Activated CD8-positive, alpha-beta T cell treated with anti-CD3 and anti-CD28 coated beads, Interleukin-2, amount 10 ng/mL, durations not matched to agents 7 days and 5 days (primary cell): ENCODE data around the gene S100PBP. TPM values are rescaled to one million over a fixed set of nuclear protein-coding genes. Genes with fewer than 3 reads are reported as not detected.

ENCODE experiments used
- ATAC-seq: fragments of 150-1000 bp; cut with Tn5 transposase; one replicate; pipeline ENCODE4 v1.10.0; 2021; ENCODE audit warnings: moderate library complexity
- CTCF ChIA-PET: fragments of 350-600 bp; sonication (Branson Sonifier 250); formaldehyde crosslinking; loops from one replicate; lab custom pipeline; 2021; ENCODE audit warnings: antibody characterized with exemption; lab: Charles Lee
- POLR2A ChIA-PET: fragments of 350-600 bp; sonication (Branson Sonifier 250); formaldehyde crosslinking; loops from one replicate; lab custom pipeline; 2021; ENCODE audit warnings: antibody characterized with exemption; lab: Charles Lee
- DNase-seq: peaks from one replicate; pipeline ENCODE4 v3.0.0-alpha.2; 2020
- H3K27ac Mint-ChIP-seq: one replicate; pipeline ENCODE4 v1.8.0; 2021; ENCODE audit warnings: mild to moderate bottlenecking, mixed read lengths
- H3K27me3 Mint-ChIP-seq: one replicate; pipeline ENCODE4 v1.8.0; 2021; ENCODE audit warnings: low read depth, mixed read lengths
- H3K36me3 Mint-ChIP-seq: one replicate; pipeline ENCODE4 v1.8.0; 2021; ENCODE audit warnings: low read depth, mixed read lengths
- H3K4me1 Mint-ChIP-seq: one replicate; pipeline ENCODE4 v1.8.0; 2021; ENCODE audit warnings: low read depth, mixed read lengths
- H3K4me3 Mint-ChIP-seq: one replicate; pipeline ENCODE4 v1.8.0; 2021; ENCODE audit warnings: mild to moderate bottlenecking, mixed read lengths
- H3K9me3 Mint-ChIP-seq: one replicate; pipeline ENCODE4 v1.8.0; 2022; ENCODE audit warnings: mixed read lengths; ENCODE audit not compliant: insufficient read depth
- total RNA-seq, 2 experiments: library from RNA; stranded (reverse); gene quantifications; one replicate each; pipeline ENCODE4 v1.2.3, GENCODE V29; 2021

Gene S100PBP
- total RNA-seq, 2 experiments from 2014 or later: 78.3 to 78.9 TPM

GRCh38 chr1:32890516-32891240 is 73.2 kb downstream of the S100PBP start:
- H3K9me3 Mint-ChIP-seq: no peaks in the 10 kb centered on the region
- H3K4me1 Mint-ChIP-seq: peaks cover 4% of the 10 kb centered on the region
- H3K27me3 Mint-ChIP-seq: peaks cover 63% of the 10 kb centered on the region
- H3K4me3 Mint-ChIP-seq: no peak overlapping the region
- no peak overlapping the region for H3K27ac Mint-ChIP-seq
- ChIA-PET POLR2A (no interaction called here), CTCF (interaction anchor here (0.9 to 3.8 kb wide), 3 partner anchors 9 to 195 kb away, joined by 3 to 33 read pairs (median 3); no protein-coding TSS in a partner anchor)
- DNase-seq (no peak), ATAC-seq (no peak)
- no peaks in the 10 kb centered on the region for H3K36me3 Mint-ChIP-seq

- CTCF ChIA-PET: interaction anchor here (0.9 to 3.8 kb wide), 2 partner anchors 16 to 195 kb away, joined by 3 to 33 read pairs; no protein-coding TSS in a partner anchor
Observed at GRCh38 chr1:32891241-32891570, 73.8 kb downstream of the S100PBP start.

GRCh38 chr1:32891630-32892029 is 74.2 kb downstream of the S100PBP start:
- ATAC-seq (no peak), DNase-seq (no peak)
- ChIA-PET POLR2A (no interaction called here), CTCF (interaction anchor here (0.9 to 3.8 kb wide), 3 partner anchors 10 to 194 kb away, joined by 3 to 33 read pairs (median 8); no protein-coding TSS in a partner anchor)
- no peak overlapping the region for H3K27ac Mint-ChIP-seq
- no peaks in the 10 kb centered on the region for H3K36me3 Mint-ChIP-seq
- H3K9me3 Mint-ChIP-seq: no peaks in the 10 kb centered on the region
- peaks cover 66% of the 10 kb centered on the region for H3K27me3 Mint-ChIP-seq
- no peak overlapping the region for H3K4me3 Mint-ChIP-seq
- H3K4me1 Mint-ChIP-seq: peaks cover 4% of the 10 kb centered on the region

More at GRCh38 chr1:32891241-32891570, 73.8 kb downstream of the S100PBP start:
- Mint-ChIP-seq H3K4me1 (peaks cover 4% of the 10 kb centered on the region), H3K4me3 (no peak overlapping the region), H3K9me3 (no peaks in the 10 kb centered on the region), H3K36me3 (no peaks in the 10 kb centered on the region), H3K27me3 (peaks cover 63% of the 10 kb centered on the region), H3K27ac (no peak overlapping the region)
- ATAC-seq: no peak
- no peak for DNase-seq
- POLR2A ChIA-PET: no interaction called here

GRCh38 chr1:32892368-32893197 is 75.1 kb downstream of the S100PBP start:
- H3K4me1 Mint-ChIP-seq: peaks cover 4% of the 10 kb centered on the region

GRCh38 chr1:32893198-32894018 is 76.0 kb downstream of the S100PBP start:
- Mint-ChIP-seq H3K36me3 (no peaks in the 10 kb centered on the region), H3K27ac (no peak overlapping the region), H3K27me3 (peaks cover 59% of the 10 kb centered on the region), H3K4me1 (peaks cover 4% of the 10 kb centered on the region), H3K9me3 (no peaks in the 10 kb centered on the region), H3K4me3 (no peak overlapping the region)
- CTCF ChIA-PET: interaction anchor here (0.8 to 3.8 kb wide), 8 partner anchors 12 to 305 kb away, joined by 3 to 33 read pairs (median 5); no protein-coding TSS in a partner anchor
- POLR2A ChIA-PET: interaction anchor here (0.6 kb wide), 1 partner anchor 100 kb away, joined by 3 read pairs; no protein-coding TSS in a partner anchor
- DNase-seq: no peak
- no peak for ATAC-seq

More at GRCh38 chr1:32892368-32893197, 75.1 kb downstream of the S100PBP start:
- H3K27ac Mint-ChIP-seq: no peak overlapping the region
- peaks cover 66% of the 10 kb centered on the region for H3K27me3 Mint-ChIP-seq
- POLR2A ChIA-PET: interaction anchor here (0.5 to 0.6 kb wide), 2 partner anchors 56 to 305 kb away, joined by 3 read pairs; no protein-coding TSS in a partner anchor
- DNase-seq (peak; percentile 49), ATAC-seq (peak; percentile 78)
- no peak overlapping the region for H3K4me3 Mint-ChIP-seq
- no peaks in the 10 kb centered on the region for H3K9me3 Mint-ChIP-seq
- no peaks in the 10 kb centered on the region for H3K36me3 Mint-ChIP-seq
- CTCF ChIA-PET: interaction anchor here (0.5 to 3.8 kb wide), 11 partner anchors 11 to 305 kb away, joined by 3 to 33 read pairs (median 3); no protein-coding TSS in a partner anchor

- Mint-ChIP-seq H3K4me3 (no peak overlapping the region), H3K4me1 (peaks cover 4% of the 10 kb centered on the region), H3K9me3 (no peaks in the 10 kb centered on the region), H3K27me3 (peaks cover 64% of the 10 kb centered on the region), H3K27ac (no peak overlapping the region), H3K36me3 (no peaks in the 10 kb centered on the region)
- POLR2A ChIA-PET: interaction anchor here (0.6 kb wide), 1 partner anchor 101 kb away, joined by 3 read pairs; no protein-coding TSS in a partner anchor
- CTCF ChIA-PET: interaction anchor here (1.6 to 3.8 kb wide), 2 partner anchors 19 to 233 kb away, joined by 3 to 33 read pairs; no protein-coding TSS in a partner anchor
- ATAC-seq (no peak), DNase-seq (no peak)
Observed at GRCh38 chr1:32894019-32894600, 76.7 kb downstream of the S100PBP start.

- Mint-ChIP-seq H3K36me3 (no peaks in the 10 kb centered on the region), H3K4me3 (no peak overlapping the region), H3K27ac (no peak overlapping the region), H3K4me1 (peaks cover 4% of the 10 kb centered on the region), H3K9me3 (no peaks in the 10 kb centered on the region), H3K27me3 (peaks cover 61% of the 10 kb centered on the region)
- ChIA-PET CTCF (interaction anchor here (1.6 kb wide), 1 partner anchor 232 kb away, joined by 3 read pairs; no protein-coding TSS in a partner anchor), POLR2A (no interaction called here)
- no peak for DNase-seq
- no peak for ATAC-seq
Observed at GRCh38 chr1:32894681-32895080, 77.2 kb downstream of the S100PBP start.

GRCh38 chr1:32895325-32896215 is 78.1 kb downstream of the S100PBP start:
- DNase-seq (no peak), ATAC-seq (no peak)
- POLR2A ChIA-PET: no interaction called here
- H3K36me3 Mint-ChIP-seq: no peaks in the 10 kb centered on the region
- peaks cover 4% of the 10 kb centered on the region for H3K4me1 Mint-ChIP-seq
- H3K9me3 Mint-ChIP-seq: no peaks in the 10 kb centered on the region
- peaks cover 60% of the 10 kb centered on the region for H3K27me3 Mint-ChIP-seq
- no peak overlapping the region for H3K4me3 Mint-ChIP-seq
- no peak overlapping the region for H3K27ac Mint-ChIP-seq
- CTCF ChIA-PET: no interaction called here

GRCh38 chr1:32896451-32896850 is 79.0 kb downstream of the S100PBP start:
- Mint-ChIP-seq H3K27me3 (peaks cover 56% of the 10 kb centered on the region), H3K9me3 (no peaks in the 10 kb centered on the region), H3K36me3 (no peaks in the 10 kb centered on the region), H3K27ac (no peak overlapping the region), H3K4me3 (no peak overlapping the region), H3K4me1 (peaks cover 4% of the 10 kb centered on the region)
- ChIA-PET CTCF (interaction anchor here (1.5 kb wide), 1 partner anchor 20 kb away, joined by 6 read pairs; no protein-coding TSS in a partner anchor), POLR2A (no interaction called here)
- DNase-seq (no peak), ATAC-seq (no peak)
